ENCODE results near the gene VN1R5.
A peak's percentile ranks its signal among the peaks of the same experiment; 100 is the strongest.
"Not testable (repeated sequence)": the region's sequence is repeated elsewhere in the genome, so short reads cannot be mapped to it uniquely, and the experiment has no call there.

The VN1R5 gene

GRCh38 chr1:247255772-247256171 lies at the start of gene VN1R5:
TSS of gene VN1R5 (plus strand) at chr1:247256072.
- DNase-seq = not testable (repeated sequence)

DNA sequence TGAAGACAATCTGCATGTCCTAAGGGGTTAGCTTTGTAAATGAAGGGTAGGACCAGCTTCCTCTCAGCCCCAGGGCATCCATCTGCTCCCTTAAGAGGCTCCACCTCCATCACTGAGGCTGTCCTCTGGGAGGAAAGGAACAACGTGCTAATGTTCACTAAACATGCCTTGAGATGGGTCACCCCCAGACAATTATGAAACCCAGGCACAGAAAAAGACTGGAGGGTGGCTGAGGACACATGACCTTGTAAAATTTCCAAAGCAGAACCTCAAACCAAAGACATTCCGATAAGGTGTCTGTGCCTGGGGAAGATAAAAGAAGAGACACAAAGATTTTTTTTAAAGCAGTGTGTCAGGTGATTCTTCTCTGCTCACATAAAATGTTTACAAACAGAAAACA lies 46.5 kb upstream of the VN1R5 start:
- DNase-seq = no peak

DNA sequence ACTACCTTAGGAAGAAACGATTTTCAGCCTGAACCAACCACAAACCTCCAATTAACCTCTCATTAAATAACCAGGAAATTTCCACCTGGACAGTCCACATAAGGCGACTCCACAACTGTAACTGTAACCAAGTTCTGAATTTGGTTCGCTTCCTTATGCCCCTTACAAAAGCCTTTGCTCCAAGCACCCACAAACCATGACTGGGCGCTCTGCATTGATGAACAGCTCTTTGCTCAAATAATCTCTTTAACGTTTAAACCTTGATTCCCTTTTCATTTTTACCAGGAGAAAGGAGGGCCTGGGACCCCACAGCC lies 45.9 kb upstream of the VN1R5 start:
- DNase-seq = no peak

- peak; percentile 94 for DNase-seq
Observed at GRCh38 chr1:247210376-247211117, 45.3 kb upstream of the VN1R5 start.

DNA sequence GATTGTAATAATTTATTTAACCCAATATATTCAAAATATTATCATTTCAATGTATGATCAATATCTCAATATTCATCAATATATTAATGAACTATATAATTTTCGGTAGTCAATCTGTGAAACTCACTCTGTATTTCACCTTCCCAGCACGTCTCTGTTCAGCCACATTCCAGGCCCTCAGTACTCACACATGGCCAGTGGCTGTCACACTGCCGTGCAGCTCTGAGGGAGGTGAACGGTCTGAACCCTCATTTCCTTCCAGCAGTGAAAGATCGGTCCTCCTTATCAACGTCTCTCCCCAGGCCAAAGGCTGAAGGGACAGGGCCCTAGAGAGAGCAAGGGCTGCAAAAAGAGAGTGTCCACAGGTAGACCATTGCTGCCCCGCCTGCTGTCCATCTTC lies 44.5 kb upstream of the VN1R5 start:
- no peak for DNase-seq

DNA sequence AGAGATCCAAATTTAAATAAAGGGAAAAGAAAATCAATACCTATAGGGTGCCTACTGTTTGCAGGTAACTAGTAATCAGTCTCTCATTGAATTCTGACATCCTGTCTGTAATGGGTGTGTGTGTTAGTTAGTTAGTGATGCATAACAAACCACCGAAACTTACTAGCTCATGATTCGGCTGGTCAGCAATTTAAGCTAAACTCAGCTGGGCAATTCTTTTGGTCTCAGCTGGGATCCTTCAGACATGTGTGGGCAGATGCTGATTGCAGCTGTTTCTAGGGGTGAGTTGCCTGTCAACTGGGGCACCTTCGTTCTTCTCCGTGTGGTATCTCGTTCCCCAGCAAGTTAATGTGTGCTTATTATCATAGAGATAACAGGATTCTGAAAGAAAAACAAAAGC lies 43.9 kb upstream of the VN1R5 start:
- DNase-seq = no peak

GRCh38 chr1:247212627-247213617 lies 43.0 kb upstream of the VN1R5 start:
- no peak for DNase-seq

DNA sequence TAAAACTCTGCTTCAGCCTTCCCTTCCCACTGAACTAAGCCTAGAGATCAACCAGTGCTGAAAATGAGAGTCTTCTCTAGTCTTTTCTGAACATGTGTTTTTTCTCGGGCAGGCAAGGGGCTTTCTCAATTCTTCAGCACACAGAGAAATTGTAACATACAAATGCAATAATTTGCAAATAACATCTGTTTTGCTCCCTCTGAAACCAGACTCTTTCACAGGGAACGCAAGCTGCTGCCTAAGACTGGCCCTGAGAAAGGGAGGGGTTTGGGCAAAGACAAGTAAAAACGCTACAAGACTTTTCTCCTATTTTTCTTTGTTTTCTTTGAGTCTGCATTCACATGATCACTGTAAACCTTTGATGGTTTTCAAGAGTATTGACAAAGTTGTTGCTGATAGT lies 39.6 kb upstream of the VN1R5 start:
- DNase-seq = no peak

DNA sequence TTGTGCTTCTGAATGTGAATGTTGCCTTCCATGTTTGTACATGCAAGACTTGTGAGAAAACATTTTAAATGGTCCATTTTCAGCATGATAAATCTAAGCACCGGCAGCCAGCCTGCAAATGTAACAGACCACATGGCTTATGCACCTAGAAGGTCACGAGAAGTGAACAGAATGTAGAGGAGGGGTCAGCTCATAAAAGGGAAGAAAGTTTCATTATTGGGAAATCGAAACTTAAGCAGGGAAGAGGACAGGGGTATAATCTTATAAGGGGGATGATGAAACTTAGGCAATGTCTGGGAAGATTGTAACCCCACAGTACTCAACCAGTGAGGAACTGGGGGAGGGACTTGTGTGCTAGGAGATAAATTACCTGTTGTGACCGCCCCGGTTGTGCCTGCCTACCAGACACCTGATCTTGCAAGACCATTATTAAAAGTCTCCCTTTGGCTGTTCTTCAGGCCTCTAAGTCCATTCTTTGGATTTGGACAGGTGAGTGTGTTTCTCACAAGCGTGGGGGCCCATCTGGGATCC lies 37.7 kb upstream of the VN1R5 start:
- DNase-seq = no peak

DNA sequence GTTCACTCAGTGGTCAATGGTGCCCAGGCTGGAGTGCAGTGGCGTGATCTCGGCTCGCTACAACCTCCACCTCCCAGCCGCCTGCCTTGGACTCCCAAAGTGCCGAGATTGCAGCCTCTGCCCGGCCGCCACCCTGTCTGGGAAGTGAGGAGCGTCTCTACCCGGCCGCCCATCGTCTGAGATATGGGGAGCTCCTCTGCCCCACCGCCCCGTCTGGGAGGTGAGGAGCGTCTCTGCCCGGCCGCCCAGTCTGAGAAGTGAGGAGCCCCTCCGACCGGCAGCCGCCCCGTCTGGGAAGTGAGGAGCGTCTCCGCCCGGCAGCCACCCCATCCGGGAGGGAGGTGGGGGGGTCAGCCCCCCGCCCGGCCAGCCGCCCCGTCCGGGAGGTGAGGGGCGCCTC lies 35.6 kb upstream of the VN1R5 start:
- DNase-seq = not testable (repeated sequence)

DNA sequence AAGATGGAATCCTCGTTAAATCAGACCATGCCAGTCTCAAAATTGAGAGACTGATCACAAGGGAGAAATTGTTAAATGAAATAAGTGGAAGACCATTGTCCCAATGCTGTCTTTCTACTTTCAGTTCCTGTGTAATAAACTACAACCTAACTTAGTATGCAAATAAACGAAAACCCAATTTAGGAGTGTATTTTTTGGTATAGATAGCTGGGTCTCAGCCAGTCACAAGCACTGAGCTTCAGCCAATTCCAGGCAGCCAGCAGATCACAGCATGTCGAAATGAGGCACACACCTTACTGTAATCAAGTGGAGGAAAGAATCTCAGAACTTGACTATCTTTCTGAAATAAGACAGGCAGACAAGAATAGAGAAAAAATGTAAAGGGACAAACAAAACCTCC lies 33.0 kb upstream of the VN1R5 start:
- no peak for DNase-seq

DNA sequence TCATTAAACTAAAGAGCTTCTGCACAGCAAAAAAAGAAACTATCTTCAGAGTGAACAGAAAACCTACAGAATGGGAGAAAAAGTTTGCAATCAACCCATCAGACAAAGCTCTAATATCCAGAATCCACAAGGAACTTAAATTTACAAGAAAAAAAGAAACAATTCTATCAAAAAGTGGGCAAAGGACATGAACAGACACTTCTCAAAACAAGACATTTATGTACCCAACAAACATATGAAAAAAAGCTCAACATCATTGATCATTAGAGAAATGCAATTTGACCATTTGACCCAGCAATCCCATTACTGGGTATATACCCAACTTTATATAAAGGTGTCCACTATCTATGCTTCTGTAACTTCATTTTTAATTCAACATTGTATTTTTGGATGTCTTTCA lies 31.1 kb upstream of the VN1R5 start:
- DNase-seq = no peak

- no peak for DNase-seq
Observed at GRCh38 chr1:247228133-247228532, 27.7 kb upstream of the VN1R5 start.

GRCh38 chr1:247241691-247242090 lies 14.2 kb upstream of the VN1R5 start:
- DNase-seq = no peak

- no peak for DNase-seq
Observed at GRCh38 chr1:247243524-247244137, 12.2 kb upstream of the VN1R5 start.

GRCh38 chr1:247246325-247247115 lies 9.4 kb upstream of the VN1R5 start:
- no peak for DNase-seq

DNA sequence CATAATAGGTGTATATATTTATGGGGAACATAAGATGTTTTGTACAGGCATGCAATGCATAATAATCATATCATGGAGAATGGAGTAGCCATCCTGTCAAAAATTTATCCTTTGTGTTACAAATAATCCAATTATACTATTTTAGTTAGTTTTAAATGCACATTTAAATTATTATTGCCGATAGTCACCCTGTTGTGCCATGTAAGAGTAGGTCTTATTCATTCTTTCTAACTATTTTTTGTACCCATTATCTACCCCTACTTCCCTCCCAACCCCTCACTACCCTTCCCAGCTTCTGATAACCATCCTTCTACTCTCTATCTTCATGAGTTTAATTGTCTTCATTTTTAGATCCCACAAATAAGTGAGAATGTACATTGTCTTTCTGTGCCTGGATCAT lies 8.3 kb upstream of the VN1R5 start:
- no peak for DNase-seq

DNA sequence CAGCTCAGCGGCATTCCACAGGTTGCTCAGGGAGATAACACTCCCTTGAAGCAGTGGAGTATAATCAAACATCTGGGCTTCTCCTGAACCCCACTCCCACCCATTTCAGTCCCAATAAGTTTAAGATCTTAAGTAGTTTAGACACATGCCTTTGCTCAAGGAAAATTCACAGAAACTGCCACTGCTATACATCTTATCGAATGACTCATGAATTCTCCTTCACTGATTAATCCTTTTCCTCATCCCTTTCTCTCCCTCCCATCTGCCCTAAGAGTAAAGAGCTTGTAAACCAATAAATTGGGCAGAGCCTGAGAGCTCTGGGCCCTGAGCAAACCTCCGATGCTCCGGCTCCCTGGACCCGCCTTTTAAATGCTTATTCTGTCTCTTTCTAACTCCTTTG lies 10.2 kb downstream of the VN1R5 start:
- no peak for DNase-seq

DNA sequence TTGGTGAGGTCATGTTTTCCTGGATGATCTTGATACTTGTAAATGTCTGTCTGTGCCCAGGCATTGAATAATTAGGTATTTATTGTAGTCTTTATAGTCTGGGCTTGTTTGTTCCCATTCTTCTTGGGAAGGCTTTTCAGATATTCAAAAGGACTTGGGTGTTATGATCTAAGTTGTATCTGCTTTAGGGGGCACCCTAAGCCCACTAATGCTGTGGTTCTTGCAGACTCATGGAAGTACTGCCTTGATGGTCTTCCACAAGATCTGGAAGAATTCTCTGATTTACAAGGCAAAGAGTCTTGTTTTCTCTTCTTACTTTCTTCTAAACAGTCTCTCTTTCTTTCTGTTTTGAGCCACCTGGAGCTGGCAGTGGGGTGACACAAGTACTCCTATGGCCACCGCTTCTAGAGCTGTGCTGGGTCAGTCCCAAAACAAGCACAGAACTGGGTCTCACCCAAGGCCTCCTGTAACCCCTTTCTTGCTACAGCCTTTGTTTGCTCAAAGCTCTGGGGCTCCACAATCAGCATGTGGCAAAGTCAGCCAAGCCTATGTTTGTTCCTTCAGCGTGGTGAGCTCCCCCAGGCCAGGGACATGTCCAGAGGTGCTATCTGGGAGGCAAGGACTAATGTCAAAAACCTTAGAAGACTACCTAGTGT lies 12.6 kb downstream of the VN1R5 start:
- no peak for DNase-seq

DNA sequence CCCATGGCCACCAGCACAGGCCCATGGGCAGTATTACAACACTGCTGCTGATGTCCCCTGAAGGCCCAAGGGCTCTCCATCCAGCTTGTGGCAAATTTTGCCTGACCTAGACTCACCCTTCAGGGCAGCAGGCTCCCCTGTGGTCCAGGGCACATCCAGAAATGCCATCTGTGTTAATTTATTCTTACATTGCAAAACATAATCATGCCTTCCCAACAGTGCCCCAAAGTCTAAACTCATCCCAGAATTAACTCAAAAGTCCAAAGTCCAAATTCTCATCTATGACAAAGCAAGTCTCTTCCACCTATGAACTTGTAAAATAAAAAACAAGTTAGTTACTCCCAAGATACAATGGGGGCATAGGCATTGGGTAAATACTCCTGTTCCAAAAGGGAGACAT lies 13.3 kb downstream of the VN1R5 start:
- DNase-seq = no peak

- no peak for DNase-seq
Observed at GRCh38 chr1:247270003-247270402, 14.1 kb downstream of the VN1R5 start.

DNA sequence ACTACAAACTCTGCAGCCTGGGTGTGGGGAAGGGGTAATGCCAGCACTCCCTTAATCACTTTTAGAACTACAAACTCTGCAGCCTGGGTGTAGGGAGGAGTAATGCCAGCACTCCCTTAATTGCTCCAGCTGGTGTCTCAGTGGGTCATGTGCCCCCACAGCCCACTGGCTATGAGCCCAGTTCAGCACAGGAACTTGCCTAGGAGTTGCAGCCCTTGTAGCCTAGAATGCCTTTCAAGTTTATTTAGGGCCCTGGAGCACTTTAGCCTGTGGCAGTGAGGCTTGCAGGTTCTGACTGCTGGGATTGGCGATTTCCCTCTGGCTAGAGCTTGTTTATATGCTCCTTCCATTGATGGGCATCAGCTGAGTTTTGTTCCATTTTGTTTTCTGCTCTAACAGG lies 17.1 kb downstream of the VN1R5 start:
- DNase-seq = no peak
